ENCODE data around the gene TAF4.
"Not testable (repeated sequence)": the region's sequence is repeated elsewhere in the genome, so short reads cannot be mapped to it uniquely, and the experiment has no call there.

The TAF4 gene

DNA sequence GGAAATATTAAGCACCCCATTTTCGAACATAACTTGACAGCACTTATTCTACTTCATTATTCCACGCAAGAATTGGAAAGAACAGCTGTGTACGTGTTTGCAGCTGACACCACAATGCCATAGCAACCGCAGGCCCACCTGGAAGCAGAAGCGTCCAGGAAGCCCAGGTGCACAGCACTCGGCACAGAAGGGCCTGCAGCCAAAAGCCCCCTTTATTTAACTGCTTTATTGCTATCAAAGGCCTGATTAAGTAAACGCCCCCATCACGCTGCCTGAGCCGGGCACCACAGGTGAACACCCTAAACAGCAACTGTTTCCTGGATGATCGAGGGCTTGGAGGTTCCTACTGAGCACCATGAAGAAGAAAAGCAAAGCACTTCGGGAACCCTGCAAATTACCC is 6.3 kb downstream of the TAF4 start:
- no peak for DNase-seq (ENCODE audit: extremely low read depth in 1 of 2, low read depth in 1 of 2)

DNA sequence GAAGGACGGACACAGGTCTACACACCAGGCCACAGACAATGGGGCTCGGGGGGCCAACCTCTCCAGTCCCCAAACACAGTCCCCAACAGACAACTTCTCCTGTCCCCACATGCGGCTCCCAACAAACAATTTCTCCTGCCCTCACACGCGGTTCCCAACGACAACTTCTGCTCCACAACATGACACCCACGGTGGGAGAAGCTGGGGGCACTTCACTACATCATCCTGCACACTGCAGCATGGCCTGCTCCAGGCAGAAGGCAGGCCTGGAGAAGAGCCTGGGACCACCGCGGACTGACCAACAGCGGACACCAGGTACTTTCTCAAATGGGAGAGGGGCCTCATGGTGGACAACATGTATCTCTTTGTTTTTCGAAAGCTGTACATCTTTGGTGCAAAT is 6.7 kb downstream of the TAF4 start:
- DNase-seq (ENCODE audit: extremely low read depth in 1 of 2, low read depth in 1 of 2): no peak

DNA sequence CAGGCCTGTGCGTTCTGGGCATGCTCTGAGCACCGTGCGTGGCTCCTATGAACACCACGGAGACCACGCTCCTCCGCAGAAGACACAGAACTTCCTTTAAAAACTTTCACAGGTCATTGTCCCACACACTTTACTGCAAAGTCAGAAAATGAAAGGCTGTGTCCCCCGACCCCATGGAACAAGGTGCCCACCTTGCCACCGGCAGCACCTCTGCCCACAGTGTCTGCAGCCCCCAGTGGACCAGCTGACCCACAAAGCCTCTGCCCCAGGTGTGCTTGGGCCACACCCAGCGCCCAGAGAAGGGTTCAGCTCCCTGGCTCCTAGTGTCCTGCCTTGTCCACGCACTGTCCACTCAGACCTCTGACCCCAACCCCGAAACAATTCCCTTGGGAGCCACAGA is 8.7 kb downstream of the TAF4 start:
- DNase-seq (ENCODE audit: extremely low read depth in 1 of 2, low read depth in 1 of 2): no peak

DNA sequence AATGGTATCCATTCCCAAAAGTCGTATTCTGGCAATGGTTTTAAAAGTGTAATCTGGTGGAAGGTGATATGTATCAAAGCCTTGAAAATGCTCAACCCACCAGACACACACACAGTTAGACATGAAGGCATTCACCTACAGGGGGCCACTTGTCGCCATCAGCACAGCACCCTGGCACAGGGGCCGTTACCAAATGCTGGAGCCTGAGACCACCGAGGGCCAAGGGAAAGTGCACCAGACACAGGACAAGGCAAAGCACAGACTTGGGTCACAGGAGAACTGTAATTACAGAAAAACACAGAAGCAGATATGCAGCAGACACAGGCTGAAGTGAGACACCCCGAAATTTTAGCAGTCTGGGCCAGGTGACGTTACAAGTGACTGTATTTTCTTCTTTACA is 9.3 kb downstream of the TAF4 start:
- no peak for DNase-seq (ENCODE audit: extremely low read depth in 1 of 2, low read depth in 1 of 2)

DNA sequence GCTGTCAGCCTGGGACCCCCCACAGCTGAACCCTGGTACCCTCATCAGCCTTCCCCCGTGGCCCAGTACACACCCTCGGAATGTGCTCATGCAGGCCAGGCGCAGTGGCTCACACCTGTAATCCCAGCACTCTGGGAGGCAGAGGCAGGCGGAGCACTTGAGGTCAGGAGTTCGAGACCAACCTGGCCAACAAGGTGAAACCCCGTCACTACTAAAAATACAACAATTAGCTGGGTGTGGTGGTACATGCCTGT is 9.9 kb downstream of the TAF4 start:
- not testable (repeated sequence) for DNase-seq (ENCODE audit: extremely low read depth in 1 of 2, low read depth in 1 of 2)

DNA sequence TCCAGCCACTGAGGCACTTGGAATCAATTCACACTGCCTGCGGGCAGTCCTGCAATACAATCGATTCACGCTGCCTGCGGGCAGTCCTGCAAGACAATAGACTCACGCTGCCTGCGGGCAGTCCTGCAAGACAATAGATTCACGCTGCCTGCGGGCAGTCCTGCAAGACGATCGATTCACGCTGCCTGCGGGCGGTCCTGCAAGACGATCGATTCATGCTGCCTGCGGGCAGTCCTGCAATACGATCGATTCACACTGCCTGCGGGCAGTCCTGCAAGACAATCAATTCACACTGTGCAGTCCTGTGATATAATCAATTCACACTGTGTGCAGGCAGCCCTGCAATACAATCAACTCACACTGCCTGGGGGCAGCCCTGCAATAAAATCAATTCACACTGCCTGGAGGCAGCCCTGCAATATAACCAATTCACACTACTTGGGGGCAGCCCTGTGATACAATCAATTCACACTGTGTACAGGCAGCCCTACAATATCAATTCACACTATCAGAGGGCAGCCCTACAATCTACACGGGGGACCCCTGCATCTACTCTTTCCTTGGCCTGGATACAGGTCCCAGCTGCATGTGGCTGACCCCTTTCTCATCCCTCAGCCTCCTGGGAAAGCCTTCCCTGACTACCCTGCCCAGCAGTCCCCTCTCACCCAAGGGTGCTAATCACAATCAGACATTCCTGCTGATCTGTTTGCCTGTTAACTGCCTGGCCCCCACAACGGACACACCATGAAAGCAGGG is 10.4 kb downstream of the TAF4 start:
- DNase-seq (ENCODE audit: extremely low read depth in 1 of 2, low read depth in 1 of 2): no peak

DNA sequence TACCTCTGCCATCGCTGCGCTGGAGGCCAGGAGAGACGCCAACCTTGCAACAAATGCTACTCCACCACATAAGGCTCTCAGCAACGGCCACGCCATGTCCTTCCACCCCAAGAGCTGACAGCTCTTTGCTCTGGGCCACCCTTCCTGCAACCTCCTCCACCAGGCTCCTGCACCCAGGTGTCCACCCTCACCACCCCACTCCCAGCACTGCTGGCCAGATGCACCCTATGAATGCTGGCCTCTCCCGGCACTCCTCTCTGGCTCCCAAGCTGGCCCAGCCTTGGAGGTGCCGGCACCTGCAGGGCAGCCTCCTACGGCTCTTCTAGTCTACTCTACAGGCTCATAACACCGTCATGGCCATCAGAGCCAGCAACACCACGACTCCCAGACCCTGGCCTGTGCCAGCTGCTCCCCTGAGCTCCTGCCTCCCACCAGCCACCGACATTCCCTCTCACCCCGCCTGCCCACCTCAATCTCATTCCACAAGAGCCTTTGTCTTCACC is 11.2 kb downstream of the TAF4 start:
- DNase-seq (ENCODE audit: extremely low read depth in 1 of 2, low read depth in 1 of 2): no peak

DNA sequence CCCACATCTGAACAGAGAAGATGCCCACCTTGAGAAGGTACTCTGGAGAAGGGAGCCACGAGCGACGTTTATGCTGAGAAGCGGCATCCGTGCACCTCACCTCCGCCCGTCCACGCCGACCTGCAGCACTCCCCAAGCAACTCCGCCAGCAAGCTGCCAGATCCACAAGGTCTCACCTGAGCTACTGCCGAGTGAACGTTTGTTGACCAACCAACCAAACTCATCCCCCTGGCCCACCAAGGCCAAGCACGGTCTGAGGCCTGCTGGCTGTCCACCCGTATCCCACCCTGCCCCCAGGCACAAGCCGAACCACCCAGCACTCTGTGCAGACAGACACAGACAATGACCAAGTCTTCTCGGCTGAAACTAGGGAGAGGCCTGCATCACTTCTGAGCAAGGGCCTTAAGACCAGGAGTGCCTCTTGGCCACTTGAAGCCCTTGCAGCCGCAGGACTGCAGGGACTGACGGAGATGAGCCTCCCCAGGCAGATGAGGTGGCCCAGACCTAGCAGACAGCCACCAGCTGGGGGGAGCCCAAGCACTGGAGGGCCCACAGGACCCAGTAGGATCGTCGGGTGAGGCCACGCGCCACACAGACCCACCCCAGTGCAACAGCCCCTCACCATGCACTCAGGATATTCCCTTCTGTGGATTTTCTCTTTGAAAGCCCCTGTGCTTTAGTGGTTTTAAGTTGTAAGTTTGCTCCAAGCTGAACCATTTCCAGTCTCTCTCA is 12.1 kb downstream of the TAF4 start:
- DNase-seq (ENCODE audit: extremely low read depth in 1 of 2, low read depth in 1 of 2): no peak

DNA sequence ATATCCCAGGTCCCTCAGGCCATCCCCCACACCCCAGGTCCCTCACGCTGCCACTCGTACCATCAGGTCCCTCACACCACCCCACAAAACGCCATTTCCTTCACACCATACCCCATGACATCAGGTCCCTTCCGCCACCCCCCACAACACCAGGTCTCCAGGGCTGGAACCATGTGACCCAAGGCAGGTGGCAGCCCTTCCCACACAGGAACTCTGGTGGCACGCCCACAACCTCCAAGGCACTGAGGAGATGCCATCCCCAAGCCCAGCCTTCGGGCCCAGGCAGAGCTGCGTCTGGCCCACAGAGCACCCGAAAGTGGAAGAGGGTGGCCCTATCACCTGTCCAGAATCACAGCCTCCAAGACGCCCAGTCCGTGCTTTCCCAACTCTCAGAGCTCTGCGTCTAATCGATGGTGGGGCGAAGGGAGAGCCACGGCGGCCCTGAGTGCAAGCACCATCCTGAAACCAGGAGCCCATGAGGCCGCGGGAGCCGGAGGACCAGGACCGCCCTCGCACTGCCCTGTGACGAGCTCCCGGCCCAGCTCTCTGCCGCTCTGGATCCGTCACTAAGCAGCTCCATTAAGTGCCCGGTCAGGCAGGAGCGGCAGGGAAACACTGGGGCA is 12.7 kb downstream of the TAF4 start:
- no peak for DNase-seq (ENCODE audit: extremely low read depth in 1 of 2, low read depth in 1 of 2)

DNA sequence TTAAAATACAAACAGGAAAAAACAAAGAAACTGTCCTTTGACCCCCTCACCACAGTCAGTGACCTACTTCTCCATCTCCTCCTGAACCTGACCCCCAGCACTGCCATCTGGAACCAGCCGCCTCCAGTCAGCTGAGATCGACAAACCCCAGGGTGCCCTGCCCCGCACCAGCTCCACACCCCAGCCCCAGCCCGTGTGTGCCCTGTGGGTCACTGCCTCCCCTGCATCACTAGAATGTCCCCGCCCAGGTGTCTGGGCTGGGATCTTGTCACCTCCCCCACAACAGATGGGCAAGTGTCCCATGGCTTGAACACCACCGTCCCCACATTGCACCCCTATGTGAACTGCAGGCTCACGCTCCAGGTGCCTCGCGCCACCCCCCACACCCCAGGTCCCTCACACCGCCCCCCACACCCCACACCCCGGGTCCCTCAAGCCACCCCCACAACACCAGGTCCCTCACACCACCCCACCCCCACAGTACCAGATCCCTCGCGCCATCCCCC is 13.3 kb downstream of the TAF4 start:
- no peak for DNase-seq (ENCODE audit: extremely low read depth in 1 of 2, low read depth in 1 of 2)

DNA sequence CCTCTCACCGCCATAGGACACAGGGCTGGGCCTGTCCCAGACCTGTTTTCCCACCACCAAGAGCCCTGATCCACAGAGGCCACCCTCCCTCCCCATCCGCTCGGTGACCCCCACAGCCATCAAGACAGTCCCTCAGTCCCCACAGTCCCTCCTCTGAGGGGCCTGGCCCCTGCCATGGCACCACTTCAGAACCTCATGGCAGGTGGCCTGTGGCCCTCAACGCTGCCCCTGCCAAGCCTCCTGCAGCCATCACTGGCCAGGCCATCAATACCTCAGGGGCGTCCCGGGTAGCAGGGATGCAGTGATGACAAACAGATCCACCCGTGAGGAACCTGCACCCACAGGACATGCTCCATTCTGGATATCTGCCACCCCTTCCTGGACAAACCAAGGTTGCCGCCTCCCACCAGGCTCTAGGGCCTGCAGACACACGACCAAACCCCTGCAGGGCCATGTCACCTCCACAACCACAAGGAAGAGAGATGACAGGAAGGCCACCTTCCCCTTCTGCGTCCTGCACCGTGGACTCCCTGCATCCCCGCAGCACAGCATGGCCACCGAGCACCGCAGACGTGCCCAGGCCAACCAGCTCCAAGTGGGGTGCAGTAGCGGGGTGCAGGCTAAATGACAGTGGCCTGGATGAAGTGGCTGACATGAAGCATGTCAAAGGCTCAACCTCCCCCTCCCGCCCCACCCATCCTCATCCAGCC is 14.0 kb downstream of the TAF4 start:
- DNase-seq (ENCODE audit: extremely low read depth in 1 of 2, low read depth in 1 of 2): no peak

DNA sequence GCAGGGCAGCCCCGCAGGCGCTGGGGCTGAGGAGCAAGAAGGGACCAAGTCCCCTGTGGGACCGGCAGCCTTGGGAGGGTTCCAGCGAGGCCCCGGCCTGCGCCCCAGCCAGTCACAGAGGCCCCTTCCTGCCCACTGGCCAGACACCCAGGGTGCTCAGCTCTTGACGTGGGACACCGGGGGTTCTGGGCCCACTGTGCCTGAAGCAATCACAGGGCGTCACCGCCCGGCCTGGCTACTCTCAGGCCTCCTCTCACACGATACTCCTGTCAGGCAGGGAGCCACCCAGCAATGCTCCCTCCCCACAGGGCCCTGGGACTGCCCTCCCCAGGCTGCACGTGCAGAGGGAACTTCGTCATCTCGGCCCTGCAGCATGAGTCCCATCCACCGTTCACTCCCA is 14.5 kb downstream of the TAF4 start:
- no peak for DNase-seq (ENCODE audit: extremely low read depth in 1 of 2, low read depth in 1 of 2)

DNA sequence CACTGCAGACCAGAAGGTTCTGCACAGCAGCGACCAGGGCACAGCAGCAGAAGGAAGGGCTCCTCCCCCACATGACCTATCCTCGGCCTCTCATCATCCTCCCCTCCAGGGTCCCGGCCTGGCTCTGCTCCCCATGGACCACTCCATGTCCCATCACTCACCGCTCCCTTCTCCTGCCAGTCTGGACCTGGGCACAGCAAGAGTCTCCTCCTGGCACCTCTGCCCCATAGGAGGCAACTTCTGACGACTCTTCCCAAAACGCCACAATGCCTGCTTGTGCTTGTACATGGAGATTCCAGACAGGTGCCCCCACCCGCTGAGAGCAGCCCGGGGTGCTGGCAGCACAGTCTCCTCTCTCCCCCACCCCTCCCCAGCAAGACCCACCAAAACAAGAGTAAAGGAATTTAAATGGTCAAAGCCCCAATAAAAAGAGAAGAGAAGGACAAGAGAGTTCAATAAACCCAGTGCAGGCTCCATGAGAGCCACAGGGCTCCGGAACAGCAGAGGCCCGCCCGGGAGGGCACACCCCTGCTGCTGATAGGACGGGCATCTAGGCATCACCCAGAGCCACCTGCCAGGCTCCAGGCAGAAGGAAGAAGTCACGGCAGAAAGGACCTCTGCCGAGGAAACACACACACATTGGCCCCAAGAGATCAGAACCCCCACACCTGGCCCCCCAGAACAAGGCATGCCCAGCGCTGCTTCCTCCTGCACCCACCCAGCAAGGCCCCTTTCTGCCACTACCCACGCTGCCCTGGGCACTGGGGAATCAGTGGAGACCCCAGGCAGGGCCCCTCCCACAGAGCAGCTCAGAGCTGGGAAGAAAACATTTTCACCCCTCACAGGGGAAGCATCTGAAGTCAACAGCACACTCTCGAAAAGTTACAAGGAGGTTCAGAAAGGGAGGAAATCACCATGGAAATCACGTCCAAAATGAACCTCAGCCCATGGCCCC is 15.2 kb downstream of the TAF4 start:
- no peak for DNase-seq (ENCODE audit: extremely low read depth in 1 of 2, low read depth in 1 of 2)

DNA sequence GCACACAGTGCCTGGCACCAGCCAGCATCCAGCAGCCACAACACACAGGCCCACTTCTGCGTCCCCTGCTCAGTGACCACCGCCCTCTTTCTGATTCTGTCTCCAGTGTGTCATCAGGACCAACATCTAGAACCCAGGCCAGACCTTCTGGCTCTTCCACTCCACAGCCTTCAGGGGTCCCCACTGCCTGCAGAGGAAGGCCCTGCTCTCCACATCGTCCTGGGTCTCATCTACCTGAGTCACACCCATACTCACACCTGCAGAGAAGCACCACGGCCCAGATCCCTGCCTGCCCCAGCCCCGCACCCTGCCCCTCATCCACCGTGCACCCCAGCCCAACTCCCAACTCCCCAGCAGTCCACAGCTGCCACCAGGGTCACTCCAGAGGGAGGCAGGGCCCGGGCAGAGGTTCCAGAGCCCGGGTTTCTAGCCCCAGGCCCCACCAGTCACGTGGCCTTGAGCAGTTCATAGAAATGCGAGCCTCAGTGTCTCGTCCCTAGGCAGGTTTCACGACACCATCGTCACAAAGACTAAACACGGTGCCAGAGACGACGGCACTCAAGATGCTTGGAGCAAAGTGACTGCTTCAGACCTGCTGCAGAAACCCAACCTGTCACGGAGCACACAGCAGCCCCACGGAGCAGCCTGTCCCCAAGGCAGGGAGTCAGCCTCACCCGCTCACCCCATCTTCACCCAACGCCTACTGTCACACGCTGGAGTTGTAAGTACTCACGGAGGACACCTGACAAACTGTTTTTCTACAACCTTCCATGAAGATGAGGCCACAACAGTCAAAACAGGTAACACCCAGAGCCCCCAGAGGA is 16.1 kb downstream of the TAF4 start:
- DNase-seq (ENCODE audit: extremely low read depth in 1 of 2, low read depth in 1 of 2): no peak

DNA sequence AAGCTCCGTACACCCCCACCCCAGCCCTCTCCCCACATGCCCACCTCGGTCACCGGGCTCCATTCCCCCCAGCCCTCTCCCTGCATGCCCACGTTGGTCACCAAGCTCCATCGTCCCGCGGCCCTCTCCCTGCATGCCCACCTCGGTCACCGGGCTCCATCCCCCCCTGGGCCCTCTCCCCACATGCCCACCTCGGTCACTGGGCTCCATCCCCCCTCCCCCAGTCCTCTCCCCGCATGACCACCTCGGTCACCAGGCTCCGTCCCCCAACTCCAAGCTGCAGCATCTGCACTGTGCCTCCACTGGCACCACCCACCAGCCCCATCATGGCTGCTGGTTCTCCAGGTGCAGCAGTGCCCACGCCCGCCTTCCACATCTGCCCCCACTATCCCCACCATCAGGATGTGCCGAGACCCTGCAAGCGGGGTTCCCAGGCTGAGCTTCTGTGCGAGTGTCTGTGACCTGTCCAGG is 16.8 kb downstream of the TAF4 start:
- no peak for DNase-seq (ENCODE audit: extremely low read depth in 1 of 2, low read depth in 1 of 2)

DNA sequence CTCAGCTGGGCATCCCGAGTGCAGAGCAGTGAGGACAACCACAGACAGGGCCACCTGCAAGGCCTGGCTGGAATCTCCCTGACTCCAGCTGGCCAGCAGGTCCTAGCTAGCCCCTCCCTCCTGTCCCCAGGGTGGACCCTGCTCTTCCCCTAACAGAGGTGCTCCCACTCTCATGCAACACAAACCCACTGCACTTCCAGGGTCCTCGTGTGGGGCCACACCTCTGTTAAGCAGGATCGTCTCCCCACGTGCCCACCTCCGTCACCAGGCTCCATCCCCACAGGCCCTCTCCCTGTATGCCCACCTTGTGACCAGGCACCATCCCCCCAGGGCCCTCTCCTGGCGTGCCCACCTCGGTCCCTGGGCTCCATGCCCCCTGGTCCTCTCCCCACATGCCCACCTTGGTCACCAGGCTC is 17.3 kb downstream of the TAF4 start:
- no peak for DNase-seq (ENCODE audit: extremely low read depth in 1 of 2, low read depth in 1 of 2)

DNA sequence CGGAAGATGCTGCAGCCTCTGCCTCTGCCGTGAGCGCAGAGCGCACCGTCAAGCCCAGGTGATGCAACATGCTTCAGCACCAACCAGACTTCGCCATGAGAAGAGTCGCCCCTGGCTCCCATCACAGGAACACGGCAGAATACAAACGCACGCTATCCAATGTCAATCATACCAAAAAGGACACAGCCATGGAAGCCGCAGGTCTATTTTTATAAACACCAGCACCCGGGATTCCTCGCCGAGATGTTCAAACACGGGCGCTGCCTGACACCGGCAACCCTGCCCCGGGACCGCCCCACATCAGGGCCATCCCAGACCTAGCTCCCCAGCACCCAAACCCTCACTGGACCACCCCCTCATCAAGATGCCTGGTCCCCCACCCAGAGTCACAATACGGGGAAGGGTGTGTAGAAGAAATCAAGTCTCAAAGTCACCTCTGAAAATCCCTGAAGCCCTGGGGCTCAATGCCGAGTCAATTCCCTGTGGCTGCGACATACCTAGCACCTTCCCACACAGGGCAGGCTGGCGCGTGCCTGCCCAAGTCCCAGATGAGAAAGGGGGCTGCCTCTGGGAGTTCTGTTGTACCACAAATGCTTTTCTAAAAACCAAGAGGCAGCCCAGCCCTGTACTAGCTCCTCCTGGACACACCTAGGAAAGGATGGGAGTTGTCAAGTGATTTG is 17.9 kb downstream of the TAF4 start:
- no peak for DNase-seq (ENCODE audit: extremely low read depth in 1 of 2, low read depth in 1 of 2)

DNA sequence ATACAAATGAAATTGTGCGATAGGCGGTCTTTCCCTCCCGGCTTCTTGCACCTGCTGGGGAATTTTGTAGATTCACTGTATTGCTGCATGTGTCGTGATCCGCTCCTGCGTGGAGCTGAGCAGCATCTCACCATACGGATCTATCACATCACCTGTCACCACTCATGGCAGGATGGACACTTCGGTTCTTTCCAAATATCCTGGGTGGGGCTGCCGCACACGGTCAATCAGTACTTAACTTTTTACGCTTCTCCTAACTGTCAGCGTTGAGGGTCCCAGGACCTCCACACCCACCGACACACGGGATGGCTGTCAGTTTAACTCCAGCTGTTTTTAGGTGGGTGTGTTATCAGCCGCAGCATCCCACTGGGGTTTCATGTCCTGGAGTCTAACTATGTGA is 19.2 kb downstream of the TAF4 start:
- no peak for DNase-seq (ENCODE audit: extremely low read depth in 1 of 2, low read depth in 1 of 2)
